GM21447 (cell line): ENCODE measurements around the gene PPARA.
A peak's percentile ranks its signal among the peaks of the same experiment; 100 is the strongest.

ENCODE experiments used
- ATAC-seq: cut with Tn5 transposase; IDR thresholded peaks from one replicate; pipeline ENCODE4 v1.9.1; 2021; ENCODE audit not compliant: unreplicated experiment

PPARA gene

GRCh38 chr22:46269564-46269963, 119.2 kb downstream of the PPARA start:
- ATAC-seq = no peak

DNA sequence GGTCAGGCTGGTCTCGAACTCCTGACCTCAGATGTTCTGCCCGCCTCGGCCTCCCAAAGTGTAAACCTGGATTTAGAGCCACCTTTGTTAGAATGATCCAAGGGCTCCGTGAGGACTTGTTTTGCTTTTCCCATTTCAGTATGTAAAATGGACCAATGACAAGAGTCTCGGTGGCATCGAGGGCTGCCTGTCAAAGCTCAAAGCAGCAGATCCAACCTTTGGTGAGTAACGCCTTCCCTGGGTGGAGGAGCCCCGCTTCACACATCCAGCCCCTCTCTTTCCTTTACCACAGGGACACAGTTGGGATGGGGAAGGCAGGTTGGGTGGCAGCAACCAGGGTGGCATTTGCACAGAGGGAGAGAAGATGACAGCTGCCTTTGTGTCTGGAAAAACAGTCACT, 121.9 kb downstream of the PPARA start:
- no peak for ATAC-seq

DNA sequence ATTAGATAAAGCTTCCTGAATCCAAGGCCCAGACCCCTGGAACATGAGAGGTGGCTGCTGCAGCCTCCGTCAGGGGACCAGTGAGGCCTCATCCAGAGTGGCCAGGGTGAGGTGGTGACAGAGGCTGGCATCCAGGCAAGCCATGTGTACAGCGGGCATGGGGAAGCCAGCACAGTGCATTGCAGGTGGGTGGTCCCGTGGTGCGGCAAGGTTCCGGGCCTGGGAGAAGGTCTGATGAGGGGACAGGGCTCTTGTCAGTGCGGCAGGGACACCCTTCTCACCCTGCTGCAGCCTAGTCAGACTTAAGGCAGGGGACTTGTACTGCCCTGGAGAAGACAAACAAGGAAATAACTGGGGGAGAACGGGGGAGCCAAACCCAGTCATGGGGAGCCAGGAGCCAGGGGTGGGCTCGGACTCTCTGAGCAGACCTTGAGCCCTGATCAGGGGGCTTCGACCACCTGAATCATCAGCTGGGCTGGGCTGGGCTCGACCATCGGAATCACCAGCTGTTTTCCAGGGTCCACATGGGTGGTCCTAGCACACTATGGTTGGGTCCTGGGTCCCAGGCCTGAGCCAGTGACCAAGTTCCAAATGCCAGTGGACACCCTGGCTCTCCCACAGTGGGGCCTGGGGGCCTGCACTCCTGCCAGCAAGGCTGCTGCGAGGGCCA, 122.6 kb downstream of the PPARA start:
- no peak for ATAC-seq

DNA sequence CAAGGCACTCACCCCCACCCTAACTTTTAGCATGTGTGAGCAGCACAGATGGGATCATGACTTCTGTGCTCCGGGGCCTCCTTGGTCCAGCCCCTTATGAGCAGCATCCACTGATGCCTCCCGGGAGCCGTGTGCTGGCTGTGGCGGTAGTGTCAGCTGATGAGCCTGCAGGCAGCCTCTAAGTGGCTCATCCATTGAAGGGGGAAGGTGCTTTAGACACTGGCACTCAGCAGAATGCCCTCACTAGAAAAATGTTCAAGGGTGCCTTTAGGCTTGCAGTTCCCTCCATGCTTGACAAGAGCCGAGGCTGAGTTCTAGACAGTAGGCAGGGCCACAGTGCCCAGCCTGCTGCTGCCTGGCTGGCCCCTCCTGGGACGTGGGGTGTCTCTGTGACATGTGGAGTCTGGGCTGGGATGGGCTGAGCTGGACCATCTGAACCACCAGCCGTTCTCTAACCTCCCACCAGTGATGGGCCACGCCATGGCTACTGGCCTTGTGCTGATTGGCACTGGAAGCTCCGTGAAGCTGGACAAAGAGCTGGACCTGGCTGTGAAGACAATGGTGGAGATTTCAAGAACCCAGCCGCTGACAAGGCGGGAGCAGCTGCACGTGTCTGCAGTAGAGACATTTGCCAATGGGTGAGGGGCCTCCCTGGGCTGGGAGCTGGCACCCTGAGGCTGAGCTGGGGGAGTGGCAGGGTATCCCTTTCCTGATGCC, 123.3 kb downstream of the PPARA start:
- no peak for ATAC-seq

DNA sequence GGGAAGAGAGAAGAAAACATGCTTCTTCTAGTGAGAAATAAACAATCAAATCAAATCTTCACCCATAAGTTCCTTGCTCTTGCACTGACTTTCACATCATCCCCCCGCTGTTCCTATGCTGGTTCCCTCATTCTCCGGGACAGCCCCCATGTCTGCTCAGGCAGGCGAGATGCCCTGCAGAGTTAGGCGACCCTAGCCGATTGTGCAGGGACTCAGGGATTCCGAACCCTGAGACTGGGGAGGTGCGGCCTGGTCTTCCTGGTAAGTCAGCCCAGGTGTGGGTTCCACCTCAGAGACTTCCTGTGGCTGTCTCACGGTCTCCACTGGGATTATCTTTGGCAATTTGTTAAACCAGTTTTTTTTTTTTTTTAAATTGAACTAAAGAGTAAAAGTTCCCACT, 124.1 kb downstream of the PPARA start:
- no peak for ATAC-seq

GRCh38 chr22:46275455-46276122, 125.3 kb downstream of the PPARA start:
- ATAC-seq = no peak

DNA sequence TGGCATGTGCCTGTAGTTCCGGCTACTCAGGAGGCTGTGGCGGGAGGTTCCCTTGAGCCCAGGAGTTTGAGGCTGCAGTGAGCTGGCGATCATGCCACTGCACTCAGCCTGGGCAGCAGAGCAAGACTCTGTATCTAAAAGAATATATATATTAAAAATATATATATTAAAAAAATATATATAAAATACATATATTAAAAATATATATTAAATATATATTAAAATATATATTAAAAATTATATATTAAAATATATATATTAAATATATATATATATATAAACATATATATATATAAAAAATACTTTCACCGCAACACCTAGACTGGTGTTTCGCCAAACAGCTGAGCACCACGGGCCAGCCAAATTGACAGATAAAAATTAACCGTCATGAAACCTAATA, 126.2 kb downstream of the PPARA start:
- no peak for ATAC-seq

DNA sequence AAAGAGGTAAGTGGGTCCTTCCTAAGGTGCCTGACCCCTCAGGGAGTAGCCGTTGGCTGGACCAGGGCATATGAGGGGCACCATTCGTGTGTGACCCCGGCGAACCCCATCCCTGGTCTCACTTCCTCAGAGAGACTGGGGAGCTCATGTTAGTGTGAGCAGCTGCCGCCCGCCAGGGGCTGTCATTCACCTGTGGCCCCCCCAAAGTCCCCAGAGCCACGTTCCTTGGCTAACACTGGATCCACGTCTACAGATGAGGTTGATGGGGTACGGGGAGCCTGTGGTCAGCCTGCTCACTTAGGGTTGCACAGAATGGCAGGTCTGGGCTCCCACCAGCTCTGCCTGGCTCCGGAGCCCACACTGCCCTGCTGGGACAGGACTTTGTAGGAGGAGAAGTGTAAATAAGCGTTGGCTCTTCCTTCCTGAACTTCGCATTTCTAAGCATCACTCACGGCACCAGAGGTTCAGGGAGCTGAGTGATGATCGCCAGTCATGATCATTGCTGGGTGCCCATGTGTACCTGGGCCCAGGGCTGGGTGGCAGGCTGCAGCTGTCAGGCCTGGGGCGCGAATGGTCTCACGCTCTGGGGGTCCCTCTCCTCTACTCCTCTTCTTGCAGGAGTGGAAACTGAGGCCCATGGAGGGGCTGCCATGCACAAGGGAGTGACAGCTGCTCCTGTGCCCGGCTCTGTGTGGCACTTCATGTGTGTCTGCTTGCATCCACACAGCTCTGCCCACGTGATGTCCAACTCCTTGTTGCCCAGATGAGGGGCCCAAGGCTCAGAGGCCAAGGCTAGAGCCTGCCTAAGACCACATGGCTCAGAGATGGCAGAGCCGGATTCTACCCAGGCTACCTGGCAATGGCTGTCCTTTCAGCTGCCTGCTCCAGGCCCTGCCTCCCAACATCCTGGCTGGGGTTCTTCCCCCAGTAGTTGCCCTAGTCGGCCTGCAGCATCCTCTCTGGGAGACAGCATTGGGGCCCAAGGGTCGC, 128.6 kb downstream of the PPARA start:
- no peak for ATAC-seq

GRCh38 chr22:46280063-46280817, 129.9 kb downstream of the PPARA start:
- no peak for ATAC-seq

DNA sequence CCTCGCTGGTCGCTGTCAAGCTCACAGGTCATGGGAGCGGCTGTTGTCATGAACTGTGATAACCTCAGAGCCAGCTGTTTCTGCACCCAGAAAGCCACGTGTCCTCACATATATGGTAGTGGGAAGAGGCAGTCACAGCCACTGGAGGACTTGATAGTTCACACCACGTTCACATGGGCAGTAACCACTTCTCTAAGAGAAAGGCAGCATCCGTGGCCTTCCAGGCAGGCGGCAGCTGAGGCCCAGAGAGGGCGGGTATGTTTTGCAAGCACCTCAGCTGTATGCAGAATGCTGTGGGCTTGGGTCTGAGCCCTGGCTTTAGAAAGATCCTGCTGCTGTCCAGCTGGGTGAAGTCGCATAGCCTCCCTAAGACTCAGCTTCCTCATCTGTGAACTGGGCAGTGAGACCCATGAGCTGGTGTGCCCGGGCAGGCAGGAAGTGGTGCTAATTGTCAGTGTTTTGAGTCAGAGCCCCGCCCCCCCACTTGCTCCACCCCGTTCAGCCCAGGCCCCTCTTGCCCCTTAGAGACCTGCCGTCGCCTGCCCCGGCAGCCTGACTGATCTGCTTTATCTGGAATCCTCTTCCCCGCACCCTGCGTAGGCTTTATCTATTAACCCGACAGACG, 130.8 kb downstream of the PPARA start:
- no peak for ATAC-seq

GRCh38 chr22:46281866-46282678, 131.7 kb downstream of the PPARA start:
- ATAC-seq = no peak

- ATAC-seq = no peak
Measured at GRCh38 chr22:46286006-46286405, 135.7 kb downstream of the PPARA start.

GRCh38 chr22:46286941-46287872, 136.9 kb downstream of the PPARA start:
- ATAC-seq = no peak

DNA sequence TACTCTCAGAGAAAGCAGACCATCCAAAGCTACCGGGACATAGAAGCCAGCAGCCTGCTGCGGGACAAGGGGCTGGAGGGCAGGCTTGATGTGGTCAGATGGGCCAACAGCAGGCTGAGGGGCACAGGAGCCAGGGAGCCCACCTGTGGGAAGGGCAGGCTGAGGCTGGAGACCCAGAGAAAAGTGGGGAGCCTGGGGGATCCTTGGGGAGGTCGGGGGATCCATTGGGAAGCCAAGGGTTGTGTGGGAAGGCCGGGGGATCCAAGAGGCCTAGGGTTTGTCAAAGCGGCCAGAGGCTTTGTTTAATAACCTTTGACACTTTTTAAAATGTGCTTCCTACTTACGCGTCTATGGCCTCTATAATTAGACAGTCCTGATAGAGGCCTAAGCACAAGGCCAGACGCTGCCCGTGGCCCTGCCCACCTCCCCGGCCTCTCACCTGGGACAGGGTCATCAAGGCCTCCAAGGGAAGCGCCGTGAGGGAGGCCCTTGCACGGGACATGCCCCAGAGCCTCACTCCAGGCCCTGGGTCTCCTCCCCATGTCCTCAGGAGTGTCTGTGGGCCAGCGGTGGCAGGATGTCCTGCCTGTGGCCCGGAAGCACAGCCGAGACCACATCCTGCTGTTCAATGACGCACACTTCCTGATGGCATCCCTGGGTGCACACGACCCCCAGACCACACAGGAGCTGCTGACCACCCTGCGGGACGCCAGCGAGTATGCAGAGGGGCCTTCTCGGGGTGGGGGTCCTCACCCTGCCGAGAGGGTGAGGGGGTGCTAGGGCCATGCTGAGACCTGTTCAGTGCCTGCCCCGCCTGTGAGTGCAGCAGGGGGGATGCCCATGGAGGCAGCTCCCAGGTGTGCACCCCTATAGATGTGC, 137.8 kb downstream of the PPARA start:
- peak; percentile 87 for ATAC-seq

DNA sequence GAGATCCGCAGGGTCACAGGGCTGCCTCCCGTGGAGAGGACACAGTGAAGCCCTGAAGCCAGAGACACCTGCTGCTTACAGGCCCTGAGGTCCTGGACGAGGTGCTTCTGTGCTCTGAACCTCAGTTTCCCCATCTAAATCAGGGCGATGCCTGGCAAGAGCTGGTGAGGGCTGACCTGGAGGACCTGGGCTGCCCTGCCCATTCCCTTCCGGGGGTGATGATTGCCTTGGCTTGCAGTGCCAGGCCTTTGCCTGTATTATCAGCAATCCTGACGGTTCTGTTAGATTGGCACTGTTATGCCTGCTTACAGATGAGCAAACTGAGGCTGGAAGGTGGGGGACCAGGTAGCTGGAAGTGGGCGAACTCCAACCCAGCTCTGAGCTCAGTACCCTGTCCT, 138.5 kb downstream of the PPARA start:
- no peak for ATAC-seq

GRCh38 chr22:46289244-46289891, 139.0 kb downstream of the PPARA start:
- no peak for ATAC-seq
